CD4-positive, alpha-beta T cell (primary cell): ENCODE data around the gene KRT12. TPM values are rescaled to one million over a fixed set of nuclear protein-coding genes. Genes with fewer than 3 reads are reported as not detected.

Source experiments
- ATAC-seq: fragments of 200-7000 bp; cut with Tn5 transposase; one replicate; pipeline ENCODE4 v1.10.0; 2022; ENCODE audit warnings: mild to moderate bottlenecking; ENCODE audit not compliant: poor library complexity
- CTCF ChIA-PET: fragments of 350-600 bp; sonication (Branson Sonifier 250); formaldehyde crosslinking; loops from one replicate; lab custom pipeline; 2021; ENCODE audit warnings: antibody characterized with exemption, inconsistent platforms; lab: Charles Lee
- POLR2A ChIA-PET: fragments of 350-600 bp; sonication (Branson Sonifier 250); formaldehyde crosslinking; loops from one replicate; lab custom pipeline; 2021; ENCODE audit warnings: antibody characterized with exemption, inconsistent platforms; lab: Charles Lee
- DNase-seq, 14 experiments: peaks; one replicate each; pipeline ENCODE4 v3.0.0-alpha.2; 2013 to 2020; ENCODE audit warnings: mixed read lengths in 2 of 14
- H3K27ac ChIP-seq, 2 donors: one replicate each; pipeline versions ENCODE4 v1.5.1 to v1.7.0; 2013; ENCODE audit warnings: low read length in 2 of 2, low read depth in 1 of 2, mild to moderate bottlenecking in 1 of 2
- H3K27me3 ChIP-seq, 2 experiments: 1 replicate in 1 of 2; 2 replicates in 1 of 2; pipeline versions ENCODE4 v1.6.1 to v1.7.0; 2013; ENCODE audit warnings: low read length in 2 of 2, control low read depth in 1 of 2, mild to moderate bottlenecking in 1 of 2, moderate library complexity in 1 of 2; ENCODE audit not compliant: insufficient read depth in 2 of 2, control insufficient read depth in 1 of 2
- H3K36me3 ChIP-seq: one replicate; pipeline ENCODE4 v1.6.1; 2013; ENCODE audit warnings: low read length, control low read depth; ENCODE audit not compliant: insufficient read depth
- H3K4me1 ChIP-seq: one replicate; pipeline ENCODE4 v1.6.1; 2013; ENCODE audit warnings: low read length, control low read depth; ENCODE audit not compliant: insufficient read depth
- H3K4me3 ChIP-seq: one replicate; pipeline ENCODE4 v1.5.1; 2013; ENCODE audit warnings: mild to moderate bottlenecking, low read length, moderate library complexity
- H3K9me3 ChIP-seq, 2 experiments: 1 replicate in 1 of 2; 2 replicates in 1 of 2; pipeline versions ENCODE4 v1.6.1 to v1.7.0; 2013; ENCODE audit warnings: low read length in 2 of 2, mild to moderate bottlenecking in 2 of 2, control low read depth in 1 of 2, moderate library complexity in 1 of 2; ENCODE audit not compliant: control insufficient read depth in 1 of 2, insufficient read depth in 1 of 2
- H3K27ac Mint-ChIP-seq: one replicate; pipeline ENCODE4 v1.8.0; 2020; ENCODE audit warnings: mixed read lengths
- H3K27me3 Mint-ChIP-seq: one replicate; pipeline ENCODE4 v1.8.0; 2021; ENCODE audit warnings: mixed read lengths
- H3K36me3 Mint-ChIP-seq: one replicate; pipeline ENCODE4 v1.8.0; 2021; ENCODE audit warnings: low read depth, mixed read lengths
- H3K4me1 Mint-ChIP-seq: one replicate; pipeline ENCODE4 v1.8.0; 2021; ENCODE audit warnings: low read depth, mixed read lengths
- H3K4me3 Mint-ChIP-seq: one replicate; pipeline ENCODE4 v1.8.0; 2020; ENCODE audit warnings: mild to moderate bottlenecking, mixed read lengths
- H3K9me3 Mint-ChIP-seq: one replicate; pipeline ENCODE4 v1.8.0; 2020; ENCODE audit warnings: mixed read lengths
- intact Hi-C, 2 experiments: fragments of 100-400 bp; cut with DNase I in 1 of 2; cut with micrococcal nuclease in 1 of 2; formaldehyde crosslinking; loops; one replicate each; pipeline versions ENCODE4 v1.15.1 to v1.9.0; 2023 to 2025; cut with DNase I, micrococcal nuclease
- total RNA-seq, 174 experiments: library from RNA in 2 of 174; stranded (reverse) in 2 of 174; gene quantifications; one replicate each; pipeline ENCODE4 v1.2.3 and lab custom pipeline; 2021 to 2026
- TF ChIP-seq, protein P1 (sequence below): fragments of 200-600 bp; IDR thresholded peaks from one replicate; pipeline ENCODE4 v1.8.0; 2022; ENCODE audit warnings: antibody characterized with exemption, mild to moderate bottlenecking

KRT12 gene
- total RNA-seq, 2 experiments from 2014 or later = not detected

DNA sequence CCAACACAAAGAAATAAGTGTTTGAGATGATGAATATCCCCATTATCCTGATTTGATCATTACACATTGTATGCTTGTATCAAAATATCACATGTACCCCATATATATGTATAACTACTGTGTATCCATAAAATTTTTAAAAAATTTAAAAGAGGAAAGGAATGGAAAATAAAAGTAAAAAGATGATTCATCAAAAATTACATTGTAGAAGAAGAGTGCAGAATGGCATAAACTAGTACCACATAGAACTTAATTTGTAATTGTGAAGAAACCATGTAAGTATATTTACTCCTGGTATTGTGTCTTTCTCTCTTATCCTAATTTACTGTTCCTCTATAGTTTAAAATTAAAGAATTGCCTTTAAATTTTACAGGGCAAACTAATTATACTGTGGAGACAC, 33.1 kb downstream of the KRT12 start:
- TF ChIP-seq, protein P1, sequence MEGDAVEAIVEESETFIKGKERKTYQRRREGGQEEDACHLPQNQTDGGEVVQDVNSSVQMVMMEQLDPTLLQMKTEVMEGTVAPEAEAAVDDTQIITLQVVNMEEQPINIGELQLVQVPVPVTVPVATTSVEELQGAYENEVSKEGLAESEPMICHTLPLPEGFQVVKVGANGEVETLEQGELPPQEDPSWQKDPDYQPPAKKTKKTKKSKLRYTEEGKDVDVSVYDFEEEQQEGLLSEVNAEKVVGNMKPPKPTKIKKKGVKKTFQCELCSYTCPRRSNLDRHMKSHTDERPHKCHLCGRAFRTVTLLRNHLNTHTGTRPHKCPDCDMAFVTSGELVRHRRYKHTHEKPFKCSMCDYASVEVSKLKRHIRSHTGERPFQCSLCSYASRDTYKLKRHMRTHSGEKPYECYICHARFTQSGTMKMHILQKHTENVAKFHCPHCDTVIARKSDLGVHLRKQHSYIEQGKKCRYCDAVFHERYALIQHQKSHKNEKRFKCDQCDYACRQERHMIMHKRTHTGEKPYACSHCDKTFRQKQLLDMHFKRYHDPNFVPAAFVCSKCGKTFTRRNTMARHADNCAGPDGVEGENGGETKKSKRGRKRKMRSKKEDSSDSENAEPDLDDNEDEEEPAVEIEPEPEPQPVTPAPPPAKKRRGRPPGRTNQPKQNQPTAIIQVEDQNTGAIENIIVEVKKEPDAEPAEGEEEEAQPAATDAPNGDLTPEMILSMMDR = no peak
- Mint-ChIP-seq H3K27me3 (no peaks in the 10 kb centered on the region), H3K9me3 (no peaks in the 10 kb centered on the region), H3K27ac (no peak overlapping the region), H3K4me3 (no peak overlapping the region), H3K36me3 (peaks cover 4% of the 10 kb centered on the region), H3K4me1 (no peaks in the 10 kb centered on the region)
- ATAC-seq = no peak
- DNase-seq = no peak
- H3K27me3 ChIP-seq = no peaks in the 10 kb centered on the region
- H3K27ac ChIP-seq = no peak overlapping the region
- H3K9me3 ChIP-seq = no peaks in the 10 kb centered on the region
- no peaks in the 10 kb centered on the region for H3K4me1 ChIP-seq
- intact Hi-C loops = no loop called here
- POLR2A ChIA-PET = no interaction called here
- H3K4me3 ChIP-seq = no peak overlapping the region
- H3K36me3 ChIP-seq = peaks cover 5% of the 10 kb centered on the region
- CTCF ChIA-PET = no interaction called here

DNA sequence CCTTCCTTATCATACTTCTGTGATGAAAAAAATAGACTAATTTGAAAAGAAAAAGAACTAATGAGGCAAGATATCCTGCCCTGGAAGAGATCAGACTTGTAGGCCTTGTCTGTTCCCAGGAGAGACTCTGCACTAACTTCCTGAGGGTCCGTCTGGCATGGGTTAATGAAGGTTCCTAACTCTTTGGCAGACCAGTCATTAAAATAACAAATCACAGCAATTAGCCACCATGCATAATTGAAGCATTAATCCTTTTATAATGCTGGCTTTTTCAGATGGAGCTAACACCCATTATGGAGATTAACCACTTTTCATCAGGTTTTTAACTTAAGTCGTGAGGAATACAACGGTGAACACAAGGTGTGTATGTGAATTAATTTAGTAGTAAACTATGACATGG, 34.2 kb downstream of the KRT12 start:
- no peak for DNase-seq
- ATAC-seq = no peak
- TF ChIP-seq, protein P1 = no peak
- Mint-ChIP-seq H3K27ac (no peak overlapping the region), H3K36me3 (peaks cover 4% of the 10 kb centered on the region), H3K27me3 (no peaks in the 10 kb centered on the region), H3K4me3 (no peak overlapping the region), H3K4me1 (peaks cover 3% of the 10 kb centered on the region), H3K9me3 (no peaks in the 10 kb centered on the region)
- Histone ChIP-seq H3K4me1 (no peaks in the 10 kb centered on the region), H3K27ac (no peak overlapping the region), H3K9me3 (no peaks in the 10 kb centered on the region), H3K36me3 (peaks cover 5% of the 10 kb centered on the region), H3K4me3 (no peak overlapping the region), H3K27me3 (no peaks in the 10 kb centered on the region)
- ChIA-PET CTCF (no interaction called here), POLR2A (interaction anchor here (1.8 kb wide), 1 partner anchor 14 kb away, joined by 9 read pairs; no protein-coding TSS in a partner anchor)
- intact Hi-C loops = no loop called here

DNA sequence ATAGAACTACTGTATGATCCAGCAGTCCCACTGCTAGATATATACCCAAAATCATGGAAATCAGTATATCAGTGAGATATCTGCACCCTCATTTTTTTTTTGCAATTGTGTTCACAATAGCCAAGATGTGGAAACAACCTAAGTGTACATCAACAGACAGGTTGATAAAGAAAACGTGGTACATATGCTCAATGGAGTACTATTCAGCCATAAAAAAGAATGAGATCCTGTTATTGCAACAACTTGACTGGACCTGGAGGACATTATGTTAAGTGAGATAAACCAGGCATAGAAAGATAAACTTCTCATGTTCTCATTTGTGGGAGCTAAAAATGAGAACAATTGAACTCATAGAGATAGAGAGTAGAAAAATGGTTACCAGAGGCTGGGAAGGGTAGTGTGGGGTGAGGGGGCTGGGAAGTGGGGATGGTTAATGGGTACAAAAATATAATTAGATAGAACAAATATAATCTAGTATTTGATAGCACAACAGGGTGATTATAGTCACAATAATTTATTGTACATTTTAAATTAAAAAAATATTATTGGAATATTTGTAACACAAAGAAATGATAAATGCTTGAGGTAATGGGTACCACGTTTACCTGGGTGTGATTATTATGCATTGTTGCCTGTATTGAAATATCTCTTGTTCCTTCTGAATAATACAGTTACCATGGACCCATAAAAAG, 36.8 kb downstream of the KRT12 start:
- ATAC-seq (no peak), DNase-seq (no peak)
- ChIA-PET POLR2A (interaction anchor here (0.7 kb wide), 1 partner anchor 176 kb away, joined by 3 read pairs; no protein-coding TSS in a partner anchor), CTCF (no interaction called here)
- intact Hi-C loops = no loop called here
- Mint-ChIP-seq H3K4me3 (no peak overlapping the region), H3K27me3 (peaks cover 12% of the 10 kb centered on the region), H3K36me3 (peaks cover 4% of the 10 kb centered on the region), H3K4me1 (peaks cover 5% of the 10 kb centered on the region), H3K9me3 (no peaks in the 10 kb centered on the region), H3K27ac (no peak overlapping the region)
- no peak overlapping the region for H3K4me3 ChIP-seq
- H3K4me1 ChIP-seq = no peaks in the 10 kb centered on the region
- H3K27me3 ChIP-seq = no peaks in the 10 kb centered on the region
- H3K9me3 ChIP-seq = no peaks in the 10 kb centered on the region
- H3K36me3 ChIP-seq = peaks cover 5% of the 10 kb centered on the region
- H3K27ac ChIP-seq = no peak overlapping the region
- TF ChIP-seq, protein P1 = no peak
